DMS79 (cell line): Measurements from ENCODE around the gene NEU4.
"Not testable (repeated sequence)": the region's sequence is repeated elsewhere in the genome, so short reads cannot be mapped to it uniquely, and the experiment has no call there.

Experiments used
- DNase-seq: peaks from one replicate; lab custom pipeline; 2025; lab: John Stamatoyannopoulos, UW

The NEU4 gene

DNA sequence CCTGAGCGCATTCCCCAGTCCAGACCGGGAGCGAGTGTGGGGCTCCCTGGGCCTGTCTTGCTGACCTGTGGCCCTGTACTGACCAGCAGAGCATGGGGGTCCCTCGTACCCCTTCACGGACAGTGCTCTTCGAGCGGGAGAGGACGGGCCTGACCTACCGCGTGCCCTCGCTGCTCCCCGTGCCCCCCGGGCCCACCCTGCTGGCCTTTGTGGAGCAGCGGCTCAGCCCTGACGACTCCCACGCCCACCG lies 5.3 kb downstream of the NEU4 start:
- DNase-seq = no peak

GRCh38 chr2:241814643-241815476 lies 5.9 kb downstream of the NEU4 start:
- DNase-seq = no peak

DNA sequence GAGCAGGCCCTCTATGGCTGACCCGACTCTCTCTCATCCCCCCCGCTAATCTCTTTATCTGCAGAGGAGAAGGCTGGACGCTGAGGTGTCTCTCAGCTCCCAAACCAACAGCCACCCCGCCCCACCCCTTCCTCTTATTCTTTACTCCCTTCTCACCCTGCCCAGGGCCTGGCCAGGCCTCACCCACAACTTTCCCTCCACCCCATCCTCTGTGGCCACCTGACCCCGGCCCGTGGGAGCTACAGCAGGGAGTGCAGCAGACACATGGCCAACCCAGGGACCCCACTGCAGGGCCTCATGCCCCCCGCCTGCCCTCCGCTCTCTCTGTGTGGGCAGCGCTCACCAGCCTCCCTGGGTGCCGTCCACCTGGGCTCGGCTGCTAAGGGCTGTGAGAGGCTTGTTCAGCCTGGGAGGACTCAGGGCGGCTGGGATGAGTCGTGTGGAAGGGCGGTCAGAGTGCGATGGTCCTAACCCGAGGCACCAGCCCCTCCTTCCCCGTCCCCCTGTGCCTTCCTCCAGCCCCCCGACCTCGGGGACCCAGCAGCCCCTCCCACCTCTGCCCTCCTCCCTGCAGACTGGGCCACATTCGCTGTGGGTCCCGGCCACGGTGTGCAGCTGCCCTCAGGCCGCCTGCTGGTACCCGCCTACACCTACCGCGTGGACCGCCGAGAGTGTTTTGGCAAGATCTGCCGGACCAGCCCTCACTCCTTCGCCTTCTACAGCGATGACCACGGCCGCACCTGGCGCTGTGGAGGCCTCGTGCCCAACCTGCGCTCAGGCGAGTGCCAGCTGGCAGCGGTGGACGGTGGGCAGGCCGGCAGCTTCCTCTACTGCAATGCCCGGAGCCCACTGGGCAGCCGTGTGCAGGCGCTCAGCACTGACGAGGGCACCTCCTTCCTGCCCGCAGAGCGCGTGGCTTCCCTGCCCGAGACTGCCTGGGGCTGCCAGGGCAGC lies 6.8 kb downstream of the NEU4 start:
- no peak for DNase-seq

DNA sequence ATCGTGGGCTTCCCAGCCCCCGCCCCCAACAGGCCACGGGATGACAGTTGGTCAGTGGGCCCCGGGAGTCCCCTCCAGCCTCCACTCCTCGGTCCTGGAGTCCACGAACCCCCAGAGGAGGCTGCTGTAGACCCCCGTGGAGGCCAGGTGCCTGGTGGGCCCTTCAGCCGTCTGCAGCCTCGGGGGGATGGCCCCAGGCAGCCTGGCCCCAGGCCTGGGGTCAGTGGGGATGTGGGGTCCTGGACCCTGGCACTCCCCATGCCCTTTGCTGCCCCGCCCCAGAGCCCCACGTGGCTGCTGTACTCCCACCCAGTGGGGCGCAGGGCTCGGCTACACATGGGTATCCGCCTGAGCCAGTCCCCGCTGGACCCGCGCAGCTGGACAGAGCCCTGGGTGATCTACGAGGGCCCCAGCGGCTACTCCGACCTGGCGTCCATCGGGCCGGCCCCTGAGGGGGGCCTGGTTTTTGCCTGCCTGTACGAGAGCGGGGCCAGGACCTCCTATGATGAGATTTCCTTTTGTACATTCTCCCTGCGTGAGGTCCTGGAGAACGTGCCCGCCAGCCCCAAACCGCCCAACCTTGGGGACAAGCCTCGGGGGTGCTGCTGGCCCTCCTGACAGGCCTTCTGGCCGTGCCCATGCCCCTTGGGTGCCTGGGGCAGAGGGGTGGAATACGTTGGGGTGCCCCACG lies 7.6 kb downstream of the NEU4 start:
- DNase-seq = no peak

DNA sequence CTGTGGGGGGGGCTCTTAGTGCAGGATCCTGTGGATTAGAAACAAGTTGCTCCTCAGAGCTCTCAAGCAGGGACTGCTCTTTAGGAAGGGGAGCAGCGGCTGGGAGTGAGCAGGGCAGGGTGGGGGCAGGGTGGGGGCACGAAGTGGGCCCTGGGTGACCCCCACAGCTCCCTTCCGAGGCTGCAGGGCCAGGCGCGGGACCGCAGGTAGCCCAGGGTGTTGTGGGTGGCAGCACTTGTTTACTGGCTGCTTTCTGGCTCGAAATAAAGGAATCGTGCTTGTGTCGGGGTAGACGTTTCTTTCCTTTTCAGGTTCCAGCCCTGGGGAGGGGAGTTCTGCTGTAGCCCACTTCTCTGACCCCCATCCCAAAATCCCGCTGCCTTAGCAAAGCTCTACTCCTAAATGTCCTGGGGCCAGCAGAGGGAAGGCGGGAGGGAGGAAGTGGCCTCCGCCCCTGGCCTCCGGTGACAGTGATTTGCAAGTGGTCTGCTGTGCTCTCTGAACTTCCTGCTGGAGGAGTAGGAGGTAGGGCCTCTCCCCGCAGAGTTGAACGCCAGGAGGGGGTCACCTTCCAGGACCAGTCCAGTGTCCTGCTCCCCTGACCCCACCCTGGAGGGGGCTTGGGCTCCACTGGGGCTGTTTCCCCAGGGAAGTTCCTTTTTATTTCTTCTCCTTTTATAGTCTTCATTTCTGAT lies 8.3 kb downstream of the NEU4 start:
- no peak for DNase-seq

- DNase-seq = not testable (repeated sequence)
Observed at GRCh38 chr2:241817821-241818215, 8.8 kb downstream of the NEU4 start.

- DNase-seq = no peak
Observed at GRCh38 chr2:241818229-241818942, 9.4 kb downstream of the NEU4 start.

DNA sequence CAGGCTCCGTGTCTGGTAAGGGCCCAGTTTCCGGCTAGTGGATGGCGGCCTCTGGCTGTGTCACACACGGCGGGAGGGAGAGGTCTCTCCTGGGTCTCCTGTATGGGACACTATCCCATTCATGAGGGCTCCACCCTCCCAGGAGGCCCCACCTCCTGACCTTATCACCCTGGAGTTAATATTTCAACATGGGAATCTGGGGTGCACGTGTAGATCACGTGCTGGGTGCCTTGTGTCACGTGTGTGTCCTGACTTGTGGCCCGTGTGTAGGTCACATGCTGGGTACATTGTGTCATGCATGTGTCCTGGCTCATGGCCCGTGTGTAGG lies 9.9 kb downstream of the NEU4 start:
- DNase-seq = no peak

- not testable (repeated sequence) for DNase-seq
Observed at GRCh38 chr2:241819947-241820624, 11.1 kb downstream of the NEU4 start.

DNA sequence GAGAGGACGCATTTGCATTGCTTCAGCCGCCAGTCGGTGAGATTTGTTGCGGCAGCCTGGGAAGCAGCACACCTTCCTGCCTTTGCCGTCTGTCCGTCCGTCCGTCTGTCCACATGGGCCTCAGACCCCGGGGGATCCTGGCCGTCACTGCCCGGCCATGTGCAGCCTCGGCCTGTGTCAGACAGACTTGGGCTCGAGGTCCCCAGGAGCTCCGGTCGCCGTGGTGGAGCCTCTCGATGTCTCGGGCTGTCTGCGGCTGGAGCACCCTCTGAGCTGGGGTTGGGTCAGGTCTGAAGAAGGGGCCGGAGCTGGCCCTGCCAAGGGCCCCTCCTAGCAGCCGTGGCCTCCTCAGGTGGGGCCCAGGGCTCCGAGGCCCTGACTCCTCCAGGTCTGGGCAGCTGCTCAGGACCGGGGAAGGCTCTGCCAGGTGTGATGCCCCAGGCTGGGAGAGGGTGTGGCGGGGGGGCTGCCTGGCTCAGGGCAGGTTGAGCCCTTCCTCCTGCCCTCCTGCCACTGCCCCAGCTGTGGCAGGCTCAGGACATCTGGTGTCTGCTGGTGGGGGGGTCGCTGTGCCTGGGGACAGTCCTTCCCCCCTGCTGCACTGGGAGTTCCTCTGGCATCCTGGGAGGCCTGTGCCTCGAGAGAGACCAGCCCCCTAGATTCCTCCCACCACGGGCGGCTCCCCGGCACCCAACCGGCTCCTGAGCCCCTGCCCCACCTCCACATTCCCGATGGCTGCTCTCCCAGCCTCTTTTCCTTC lies 11.8 kb downstream of the NEU4 start:
- DNase-seq = no peak

DNA sequence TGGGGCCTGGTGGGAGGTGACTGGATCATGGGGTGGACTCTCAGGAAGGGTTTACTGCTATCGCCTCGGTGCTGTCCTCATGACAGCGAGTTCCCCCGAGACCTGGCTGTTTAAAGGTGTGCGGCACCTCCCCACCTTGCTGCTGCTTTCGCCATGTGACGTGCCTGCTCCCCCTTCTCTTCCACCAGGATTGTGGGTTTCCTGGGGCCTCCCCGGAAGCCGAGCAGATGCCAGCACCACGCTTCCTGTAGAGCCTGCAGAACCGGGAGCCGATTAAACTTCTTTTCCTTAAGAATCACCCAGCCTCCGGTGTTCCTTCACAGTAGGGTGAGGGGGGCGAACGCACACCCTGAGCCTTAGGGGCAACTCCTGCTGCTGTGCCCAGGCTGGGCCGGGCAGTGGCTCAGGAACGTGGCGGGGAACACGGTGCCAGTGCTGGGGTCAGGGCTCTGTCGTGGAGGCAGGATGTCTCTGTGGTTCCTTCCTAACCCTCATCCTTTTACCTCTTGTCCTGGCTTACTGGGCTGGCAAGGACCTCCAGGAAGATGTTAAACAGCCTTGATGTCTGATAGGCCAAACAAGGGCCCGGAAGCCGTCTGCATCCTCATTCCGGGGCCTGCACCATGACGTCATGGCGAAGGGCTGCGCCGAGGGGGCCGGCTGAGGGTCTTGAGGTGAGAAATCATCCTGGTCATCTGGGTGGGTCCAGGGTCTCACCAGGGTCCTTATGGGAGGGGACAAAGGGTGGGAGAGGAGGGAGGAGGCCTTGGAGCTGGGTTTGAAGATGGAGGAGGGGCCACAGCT lies 12.7 kb downstream of the NEU4 start:
- no peak for DNase-seq

DNA sequence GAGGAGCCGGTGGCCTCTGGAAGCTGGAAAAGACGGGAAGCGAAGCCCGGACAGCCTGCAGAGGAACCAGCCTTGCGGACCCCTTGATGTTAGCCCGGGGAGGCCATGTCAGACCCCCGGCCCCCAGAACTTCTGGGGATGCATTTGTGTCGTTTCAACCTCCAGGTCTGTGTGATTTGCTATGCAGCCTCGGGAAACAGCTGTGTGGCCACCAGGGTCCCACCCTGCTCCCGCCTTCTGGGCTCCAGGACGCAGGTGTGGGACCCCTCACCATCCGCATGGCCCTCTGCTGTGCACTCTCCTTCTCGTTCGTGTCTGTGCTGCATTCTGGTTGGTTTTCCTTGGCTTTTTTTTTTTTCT lies 13.3 kb downstream of the NEU4 start:
- DNase-seq = no peak

DNA sequence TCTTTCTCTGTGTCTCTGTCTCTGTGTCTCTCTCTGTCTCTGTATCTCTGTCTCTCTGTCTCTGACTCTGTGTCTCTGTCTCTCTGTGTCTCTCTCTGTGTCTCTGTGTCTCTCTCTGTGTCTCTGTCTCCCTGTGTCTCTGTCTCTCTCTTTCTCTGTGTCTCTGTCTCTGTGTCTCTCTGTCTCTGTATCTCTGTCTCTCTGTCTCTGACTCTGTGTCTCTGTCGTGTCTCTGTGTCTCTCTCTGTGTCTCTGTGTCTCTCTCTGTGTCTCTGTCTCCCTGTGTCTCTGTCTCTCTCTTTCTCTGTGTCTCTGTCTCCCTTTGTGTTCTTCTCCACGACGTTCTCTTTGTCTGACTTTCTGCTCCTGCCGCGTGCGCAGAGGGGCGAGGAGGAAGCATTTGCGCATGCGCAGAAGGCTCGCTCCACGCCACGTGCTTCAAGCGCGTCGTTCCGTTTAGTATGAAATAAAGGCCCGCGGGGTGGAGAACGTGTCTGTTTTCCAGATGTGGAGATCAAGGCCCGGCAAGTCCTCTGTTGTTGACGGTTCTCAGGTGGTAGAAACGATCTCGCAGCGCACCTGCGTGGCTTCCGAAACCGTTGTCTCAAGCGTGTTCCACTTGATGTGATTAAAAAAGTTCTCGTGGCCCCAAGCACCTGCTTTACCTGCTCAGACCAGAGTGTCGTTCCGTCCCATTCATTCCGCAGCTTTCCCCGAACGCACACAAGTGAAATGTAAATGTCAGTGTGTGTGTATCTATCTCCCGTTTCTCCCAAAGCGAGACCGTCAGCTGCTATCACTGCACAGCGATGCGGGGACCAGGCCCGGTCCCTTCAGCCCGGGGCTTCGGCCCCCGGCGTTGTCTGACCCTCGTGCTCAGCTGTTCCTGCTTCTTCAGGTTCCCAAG lies 14.8 kb downstream of the NEU4 start:
- DNase-seq = not testable (repeated sequence)

DNA sequence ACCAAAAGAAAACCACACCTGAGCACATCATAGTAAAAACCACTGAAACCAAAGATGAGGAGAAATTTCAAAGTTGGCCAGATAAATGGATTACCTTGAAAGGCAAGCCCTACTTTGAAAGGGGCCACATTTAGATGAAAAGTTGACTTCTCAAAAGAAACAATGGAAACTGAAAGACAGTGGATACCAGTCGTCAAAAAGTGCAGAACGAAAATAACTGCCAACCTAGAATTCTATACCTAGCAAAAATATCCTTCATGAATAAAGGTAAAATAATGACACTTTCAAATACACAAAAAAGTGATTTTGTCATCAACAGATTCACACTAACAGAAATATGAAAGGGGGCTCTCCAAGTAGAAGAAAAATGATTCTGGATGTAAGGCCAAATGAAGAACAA lies 18.4 kb downstream of the NEU4 start:
- no peak for DNase-seq

DNA sequence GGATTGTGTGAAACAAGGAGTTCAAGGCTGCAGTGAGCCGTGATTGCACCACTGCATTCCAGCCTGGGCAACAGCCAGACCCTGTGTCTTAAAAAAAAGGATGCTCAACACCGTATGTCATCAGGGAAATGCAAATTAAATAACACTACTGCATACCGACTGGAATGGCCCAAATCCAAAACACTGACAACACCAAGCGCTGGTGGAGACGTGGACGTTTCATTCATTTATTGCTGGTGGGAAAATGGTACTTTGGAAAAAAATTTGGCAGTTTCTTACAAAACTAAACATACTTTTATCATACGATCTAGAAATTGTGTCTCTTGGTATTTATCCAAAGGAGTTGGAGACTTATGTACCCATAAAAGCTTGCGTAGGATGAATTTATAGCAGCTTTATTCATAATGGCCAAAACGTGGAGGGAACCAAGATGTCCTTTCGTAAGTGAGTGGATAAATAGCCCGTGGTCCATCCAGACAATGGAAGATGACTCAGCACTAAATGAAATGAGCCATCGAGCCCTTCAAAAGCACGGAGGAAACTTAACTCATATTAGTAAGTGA lies 24.2 kb downstream of the NEU4 start:
- no peak for DNase-seq

- DNase-seq = not testable (repeated sequence)
Observed at GRCh38 chr2:241833756-241834526, 24.9 kb downstream of the NEU4 start.

DNA sequence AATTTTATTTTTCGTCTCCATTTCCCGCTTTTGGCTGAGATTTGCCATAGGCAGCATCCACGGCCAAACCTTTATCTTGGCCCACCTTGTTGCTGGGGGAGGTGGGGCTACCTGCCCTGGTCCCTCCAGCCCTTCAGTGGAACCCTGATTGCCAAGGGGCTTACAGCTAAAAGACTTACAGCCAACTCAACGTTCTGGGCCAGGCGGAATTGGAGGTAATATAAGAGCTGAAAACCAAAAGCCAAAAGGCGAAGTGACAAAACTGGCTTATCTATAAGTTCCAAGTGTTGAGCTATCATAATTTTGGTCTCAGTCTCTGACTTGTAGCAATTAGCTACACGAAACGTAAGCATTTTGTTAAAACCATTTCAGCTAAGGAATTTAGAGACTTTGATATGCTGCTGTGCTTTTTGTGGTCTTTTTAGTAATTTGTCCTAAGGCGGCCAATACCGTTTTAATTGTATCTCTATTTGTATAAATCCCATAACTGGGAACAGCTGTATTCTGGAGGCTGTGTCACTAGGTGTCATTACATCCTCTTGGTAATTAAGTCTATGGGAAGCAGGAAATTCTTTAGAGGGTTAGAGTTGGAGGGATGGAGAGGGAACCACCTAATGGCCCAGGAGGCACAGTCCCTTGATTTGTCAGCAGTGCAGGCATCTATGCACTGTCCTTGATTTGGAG lies 25.7 kb downstream of the NEU4 start:
- DNase-seq = no peak
